ENCODE data around the gene ZMYM2. TPM values are rescaled to one million over a fixed set of nuclear protein-coding genes. Genes with fewer than 3 reads are reported as not detected.

Gene ZMYM2
- total and polyA plus RNA-seq, 10 of the 15 experiments (the other 5 are each of a cell fraction or from before 2014, with no cell fraction given) = 9.5 to 60.4 (median 34.6) TPM

GRCh38 chr13:20035130-20035529 lies 76.6 kb downstream of the ZMYM2 start (continued):
- TF ChIP-seq ATF2 (IDR thresholded peaks at IDR 0.05; ENCODE audit: low read length) = no peak

GRCh38 chr13:20037908-20038307 lies 79.4 kb downstream of the ZMYM2 start:
- intact Hi-C loops (cut with micrococcal nuclease; ENCODE audit: unreplicated experiment) = no loop called here
- Histone ChIP-seq H3K9me3 (replicated peaks; ENCODE audit: control insufficient read depth, insufficient read depth, low read length) (no peaks in the 10 kb centered on the region), H3K4me2 (ENCODE audit: control insufficient read depth, insufficient read depth) (no peak overlapping the region), H3K4me3 (no peak overlapping the region), H4K20me1 (ENCODE audit: control insufficient read depth, insufficient read depth) (no peaks in the 10 kb centered on the region), H3K36me3 (ENCODE audit: control insufficient read depth in 2 of 2, insufficient read depth in 2 of 2, low read length in 1 of 2) (peaks cover 3 to 37% of the 10 kb centered on the region in 2 experiments; a peak in 3 of 4 replicates), H3K9ac (ENCODE audit: control insufficient read depth, insufficient read depth, low read length) (no peak overlapping the region), H3K4me1 (ENCODE audit: control insufficient read depth, insufficient read depth, low read length) (no peaks in the 10 kb centered on the region), H3K79me2 (ENCODE audit: control insufficient read depth, insufficient read depth, low read length) (no peaks in the 10 kb centered on the region), H2AFZ (ENCODE audit: control insufficient read depth, low read depth, low read length) (no peak overlapping the region), H3K27me3 (replicated peaks in 1 of 2; ENCODE audit: control insufficient read depth in 2 of 2, insufficient read depth in 2 of 2, low read length in 1 of 2) (no peaks in the 10 kb centered on the region), H3K27ac (ENCODE audit: control insufficient read depth, insufficient read depth) (no peak overlapping the region)
- ChIA-PET POLR2A (no interaction called here), SMC1A (ENCODE audit: uncharacterized antibody, unreplicated experiment) (no interaction called here), RAD21 (ENCODE audit: unreplicated experiment) (no interaction called here), CTCF (no interaction called here)
- no peak for ATAC-seq
- no TSS peak for BruUV-seq (replicated peaks)
- in situ Hi-C loops (cut with MboI) = no loop called here
- no peak for DNase-seq (ENCODE audit: low read depth, low spot score)
- TF ChIP-seq E2F8 (IDR thresholded peaks at IDR 0.05; ENCODE audit: low read depth, partially characterized antibody) (no peak), SMARCA5 (IDR thresholded peaks at IDR 0.05) (no peak), MLLT1 (IDR thresholded peaks at IDR 0.05) (no peak), RFX5 (IDR thresholded peaks at IDR 0.05; ENCODE audit: low read depth, low read length) (no peak), TBL1XR1 (IDR thresholded peaks at IDR 0.05; ENCODE audit: low read depth, low read length) (no peak), ZNF384 (IDR thresholded peaks at IDR 0.05; ENCODE audit: borderline replicate concordance, low read depth, low read length) (no peak), CBX5 (IDR thresholded peaks at IDR 0.05; ENCODE audit: low read depth) (no peak), IKZF2 (IDR thresholded peaks at IDR 0.05) (no peak), CEBPZ (IDR thresholded peaks at IDR 0.05; ENCODE audit: low read depth, low read length) (no peak), JUND (IDR thresholded peaks at IDR 0.05; ENCODE audit: low read depth, low read length) (no peak), GABPA (IDR thresholded peaks at IDR 0.05; ENCODE audit: low read depth) (no peak), EP300 (IDR thresholded peaks at IDR 0.05; ENCODE audit: borderline replicate concordance in 1 of 2, control insufficient read depth in 1 of 2, low read depth in 2 of 2, low read length in 2 of 2) (no peak), SUZ12 (IDR thresholded peaks at IDR 0.05; ENCODE audit: unreplicated experiment) (no peak), POLR2A (IDR thresholded peaks at IDR 0.05; ENCODE audit: low read depth, low read length) (no peak)
- FAIRE-seq = no peak
